HG02642 (cell line): ENCODE data around the gene BPIFB1.

Experiments
- ATAC-seq: cut with Tn5 transposase; IDR thresholded peaks from one replicate; pipeline ENCODE4 v1.9.1; 2021; ENCODE audit warnings: mild to moderate bottlenecking; ENCODE audit not compliant: unreplicated experiment, poor library complexity

BPIFB1 gene

DNA sequence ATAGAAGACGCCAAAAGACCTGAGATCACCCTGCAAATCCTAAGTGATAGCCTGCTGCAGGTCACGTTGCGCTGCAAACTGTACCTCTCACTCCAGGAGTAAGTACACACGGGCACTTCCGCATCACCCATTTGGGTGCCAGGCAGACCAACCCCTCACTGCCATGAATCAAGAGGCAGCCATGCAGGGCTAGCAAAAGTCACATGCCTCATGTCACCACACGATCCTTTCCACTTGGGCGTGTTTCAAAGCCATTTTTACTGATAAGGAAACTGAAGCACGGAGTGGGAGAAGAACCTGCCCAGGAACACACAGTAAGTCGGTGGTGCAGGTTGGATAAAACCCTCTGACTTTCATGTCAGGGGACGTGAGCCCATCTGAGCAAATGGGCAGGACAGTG is 37.0 kb downstream of the BPIFB1 start:
- no peak for ATAC-seq

DNA sequence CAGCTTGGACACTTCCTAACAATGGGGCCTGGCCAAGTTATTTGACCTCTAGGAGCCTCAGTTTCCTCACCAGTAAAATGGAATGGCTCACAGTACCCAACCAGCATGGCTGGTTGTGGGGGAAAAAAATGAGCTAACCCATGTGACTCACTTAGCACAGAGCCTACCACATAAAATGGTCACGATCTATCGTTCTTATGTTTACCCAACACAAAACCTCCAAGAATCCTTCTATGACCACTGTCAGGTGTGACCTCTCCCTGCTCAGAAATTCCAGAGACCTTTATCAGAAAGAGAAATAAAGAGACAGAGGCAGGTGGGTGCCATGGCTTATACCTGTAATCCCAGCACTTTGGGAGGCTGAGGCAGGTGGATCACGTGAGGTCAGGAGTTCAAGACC is 39.4 kb downstream of the BPIFB1 start:
- no peak for ATAC-seq

DNA sequence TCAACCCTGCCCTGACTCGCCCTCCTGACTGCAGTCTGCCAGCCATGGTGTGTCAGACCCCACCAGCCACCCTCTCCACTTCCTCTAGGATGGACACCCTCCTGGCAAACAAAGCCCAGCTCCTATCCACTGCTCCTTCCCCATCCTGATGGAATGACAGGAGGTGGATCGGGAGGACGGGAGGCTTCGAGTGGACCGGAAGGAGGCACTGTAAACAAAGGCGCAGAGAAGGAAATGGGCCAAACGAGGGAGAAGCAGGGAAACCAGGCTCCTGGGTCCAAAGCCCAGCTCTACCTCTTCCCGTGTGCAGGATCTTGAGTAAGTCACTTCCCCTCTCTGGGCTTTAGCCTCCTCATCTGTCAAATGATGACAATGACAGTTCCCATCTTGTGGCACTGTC is 40.2 kb downstream of the BPIFB1 start:
- no peak for ATAC-seq

DNA sequence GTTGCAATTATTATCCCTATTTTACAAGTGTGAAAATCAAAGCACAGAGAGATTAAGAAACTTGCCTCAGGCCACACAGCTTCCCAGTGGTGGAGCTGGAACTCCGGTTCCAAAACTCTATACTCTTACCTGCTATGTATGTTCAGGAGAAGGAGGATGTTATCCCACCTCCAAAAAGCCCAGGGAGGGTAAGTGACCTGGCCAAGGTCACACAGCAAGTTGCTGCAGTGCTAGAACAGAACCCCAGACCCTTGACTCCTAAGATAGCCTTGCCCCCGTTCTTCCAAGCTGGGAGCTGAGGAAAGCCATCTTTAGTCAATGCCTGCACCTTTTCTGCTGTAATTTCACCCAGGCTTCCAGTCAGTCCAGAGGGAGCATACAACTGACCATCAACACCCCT is 42.3 kb downstream of the BPIFB1 start:
- no peak for ATAC-seq

DNA sequence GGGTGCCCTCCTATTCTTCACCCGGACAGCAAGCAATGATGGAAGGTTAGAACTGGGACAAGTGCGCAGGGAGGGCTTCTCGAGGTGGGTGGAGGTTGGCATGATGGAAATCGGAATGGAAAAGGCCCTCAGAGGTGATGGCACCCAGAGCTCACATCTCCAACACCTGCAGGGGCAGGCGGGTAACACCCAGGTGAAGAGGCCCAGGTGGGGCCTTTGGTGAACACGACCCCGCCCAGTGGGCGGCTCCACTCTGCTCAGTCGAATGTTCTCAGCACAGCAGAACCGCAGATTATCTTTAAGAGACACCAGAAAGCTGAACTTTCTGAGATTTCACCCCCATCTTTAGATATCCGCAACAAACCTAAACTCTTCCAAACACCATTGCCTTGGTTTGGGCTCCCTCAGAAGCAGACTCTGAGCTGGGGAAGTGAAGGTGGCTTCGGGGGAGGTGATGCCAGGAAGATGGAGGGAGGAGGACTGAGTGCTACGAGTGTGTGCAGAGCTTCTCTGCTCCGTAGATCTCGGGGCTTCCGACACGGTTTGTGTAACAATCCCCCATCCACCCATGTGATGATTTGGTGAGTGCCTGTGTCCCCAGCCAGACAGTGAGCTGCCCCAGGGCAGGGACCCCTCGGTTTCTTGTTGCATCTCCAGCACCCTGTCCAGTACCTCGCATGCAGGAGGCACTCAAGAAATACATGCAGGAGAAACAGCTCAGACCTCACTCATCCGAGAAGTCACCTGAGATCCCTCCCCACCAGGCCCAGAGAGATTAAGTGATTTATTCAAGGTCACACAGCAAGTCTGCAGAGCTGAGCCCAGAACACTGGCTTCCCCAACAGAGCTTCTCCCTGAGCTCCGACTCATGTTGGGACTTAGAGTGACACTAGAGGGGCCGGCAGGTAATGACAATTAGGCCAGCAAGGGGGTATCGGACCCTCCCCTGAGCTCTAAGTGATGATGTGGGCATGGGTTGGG is 45.4 kb downstream of the BPIFB1 start:
- no peak for ATAC-seq

DNA sequence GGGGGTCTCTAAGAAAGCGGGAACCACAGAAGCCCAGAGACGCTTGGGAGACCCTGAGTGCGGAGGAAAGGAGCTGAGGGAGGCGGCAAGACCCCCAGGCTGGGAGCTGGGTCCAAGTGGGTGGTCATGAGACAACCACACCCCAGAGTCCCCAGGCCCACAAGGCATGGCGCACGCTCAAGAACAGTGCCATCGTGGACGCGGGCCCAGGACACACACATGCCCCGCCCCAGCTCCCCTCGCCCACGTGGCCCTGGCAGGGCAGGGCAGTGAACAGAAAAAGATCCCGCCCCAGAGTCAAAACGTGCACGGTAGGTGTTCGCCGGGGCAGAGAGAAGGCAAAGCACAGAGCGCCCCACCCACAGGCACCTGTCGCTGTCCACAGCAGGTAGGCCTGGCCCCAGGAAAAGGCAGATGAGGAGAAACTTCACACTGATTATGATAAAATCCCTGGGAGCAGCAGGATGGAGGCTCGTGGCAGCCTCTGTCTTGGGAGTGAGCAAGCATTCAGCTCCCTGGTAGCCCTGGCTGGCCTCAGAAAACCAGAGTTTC is 50.0 kb downstream of the BPIFB1 start:
- no peak for ATAC-seq

DNA sequence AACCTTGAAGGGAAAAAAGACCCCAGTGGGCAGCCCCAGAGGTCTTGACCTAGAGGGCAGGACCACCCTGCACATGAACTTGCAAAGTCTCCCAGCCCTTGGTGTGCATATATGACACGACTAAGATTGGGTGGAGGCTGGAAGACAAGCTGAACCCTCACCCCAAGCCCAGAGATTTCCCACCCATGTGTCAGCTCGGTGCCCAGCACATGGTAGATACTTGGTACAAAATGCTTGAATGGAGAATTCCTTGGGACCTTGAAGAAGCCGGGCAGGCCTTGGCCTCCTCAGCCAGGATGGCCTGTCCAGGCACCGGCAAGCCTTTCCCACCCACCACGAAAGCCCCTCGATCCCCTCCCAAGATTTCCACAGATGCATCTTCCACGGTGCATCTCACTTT is 50.6 kb downstream of the BPIFB1 start:
- ATAC-seq: no peak

DNA sequence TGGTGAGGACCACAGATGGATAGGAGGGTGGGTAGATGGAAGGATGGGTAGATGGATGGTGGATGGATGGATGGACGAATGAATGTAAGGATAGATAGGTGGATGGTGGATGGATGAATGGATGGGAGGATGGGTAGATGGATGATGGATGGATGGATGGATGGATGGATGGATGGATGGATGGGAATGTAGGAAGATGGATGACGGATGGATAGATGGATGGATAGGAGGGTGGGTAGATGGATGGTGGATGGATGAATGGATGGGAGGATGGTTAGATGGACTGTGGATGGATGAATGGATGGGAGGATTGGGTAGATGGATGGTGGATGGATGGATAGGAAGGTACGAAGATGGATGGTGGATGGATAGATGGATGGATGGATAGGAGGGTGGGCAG is 51.1 kb downstream of the BPIFB1 start:
- no peak for ATAC-seq

DNA sequence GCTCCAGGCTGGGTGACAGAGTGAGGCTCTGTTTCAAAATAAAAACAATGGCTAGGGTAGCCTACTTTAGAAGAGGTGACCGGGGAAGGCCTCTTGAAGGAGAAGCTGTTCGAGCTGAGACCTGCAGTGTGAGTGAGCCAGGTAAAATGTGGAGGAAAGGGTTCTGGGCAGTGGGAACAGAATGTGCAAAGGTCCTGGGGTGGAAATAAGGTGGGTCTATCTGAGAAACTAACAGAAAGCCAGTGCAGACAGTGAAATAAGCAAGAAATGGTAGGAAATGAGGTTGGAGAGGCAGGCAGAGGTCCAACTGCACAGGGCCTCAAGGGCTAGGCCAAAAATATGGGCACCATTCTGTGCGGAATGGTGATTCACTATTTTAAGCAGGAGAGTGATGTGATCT is 53.4 kb downstream of the BPIFB1 start:
- no peak for ATAC-seq

DNA sequence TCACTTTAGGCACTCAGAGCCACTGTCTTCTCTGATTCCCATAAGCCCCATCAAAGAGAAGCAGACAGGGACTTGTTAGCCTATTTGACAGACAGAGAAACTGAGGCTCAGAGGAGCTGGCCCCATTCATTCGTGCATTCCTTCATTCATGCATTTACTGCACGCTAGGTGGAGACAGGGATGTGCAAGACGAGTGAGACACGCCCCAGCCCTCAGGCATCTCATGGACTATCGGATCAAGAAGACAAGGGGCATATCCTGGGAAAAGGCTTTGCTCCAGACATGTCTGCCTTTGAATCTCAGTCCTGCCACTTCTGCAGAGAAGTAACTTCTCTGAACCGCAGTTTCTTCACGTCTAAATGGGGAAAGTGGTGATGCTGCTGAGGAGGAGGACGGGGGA is 54.1 kb downstream of the BPIFB1 start:
- no peak for ATAC-seq

DNA sequence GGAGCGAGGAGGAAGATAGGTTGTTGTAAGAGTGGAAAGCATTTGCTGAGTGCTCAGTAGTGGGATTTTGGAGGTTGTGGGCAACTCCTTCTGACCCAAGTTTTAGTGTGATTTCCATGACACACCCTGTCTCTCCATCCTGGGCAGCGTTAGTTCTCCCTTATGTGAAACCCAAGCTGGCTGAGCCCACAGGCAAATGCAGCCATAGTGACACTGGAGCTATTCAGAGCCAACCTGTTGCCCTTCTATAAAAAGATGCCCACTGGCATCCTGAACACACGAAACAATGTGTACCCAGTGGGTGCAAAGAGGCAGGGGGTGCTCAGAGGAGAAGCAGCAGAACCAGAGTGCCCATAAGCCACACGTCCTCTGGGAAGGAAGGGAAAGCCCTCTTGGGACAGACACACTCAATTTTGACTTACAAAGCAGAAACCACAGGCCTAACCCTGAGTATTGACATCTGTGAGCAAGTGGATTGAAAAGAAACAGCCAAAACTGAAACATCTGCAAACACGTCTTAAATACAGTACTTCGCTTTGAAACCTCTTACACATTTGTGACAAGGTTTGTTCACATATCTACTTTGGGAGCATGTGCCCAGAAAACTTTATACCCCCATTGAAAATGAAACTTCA is 54.6 kb downstream of the BPIFB1 start:
- no peak for ATAC-seq

DNA sequence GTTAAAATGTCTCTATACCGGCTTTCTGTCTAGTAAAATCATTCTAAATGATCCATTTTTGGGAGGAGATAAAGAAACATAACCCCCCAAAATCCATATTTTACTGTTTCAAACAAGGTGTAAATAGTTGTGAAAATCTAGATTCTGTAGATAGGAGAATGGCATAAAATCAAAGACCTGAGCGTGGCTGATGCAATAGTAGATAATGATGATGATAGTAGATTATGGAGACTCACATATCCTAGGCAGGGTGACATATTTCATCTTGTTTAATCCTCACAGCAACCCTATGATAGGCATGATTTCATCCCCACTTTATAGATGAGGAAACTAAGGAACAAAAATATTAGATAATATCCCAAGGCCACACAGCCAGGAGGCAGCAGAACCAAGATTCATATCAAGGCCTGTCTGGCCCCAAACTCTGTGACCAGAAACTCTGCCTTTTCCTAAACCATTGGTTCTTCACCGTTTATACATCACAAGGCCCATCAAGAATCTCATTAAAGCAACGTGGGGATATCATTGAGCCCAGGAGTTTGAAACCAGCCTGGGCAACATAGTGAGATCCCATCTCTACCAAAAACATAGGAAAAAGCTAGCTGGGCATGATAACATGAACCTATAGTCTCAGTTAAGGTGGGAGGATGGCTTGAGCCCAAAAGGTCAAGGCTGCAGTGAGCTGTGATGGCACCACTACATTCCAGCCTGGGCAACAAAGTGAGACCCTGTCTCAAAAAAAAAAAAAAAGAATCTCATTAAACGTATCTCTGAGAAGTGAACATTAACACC is 55.6 kb downstream of the BPIFB1 start:
- ATAC-seq: no peak

DNA sequence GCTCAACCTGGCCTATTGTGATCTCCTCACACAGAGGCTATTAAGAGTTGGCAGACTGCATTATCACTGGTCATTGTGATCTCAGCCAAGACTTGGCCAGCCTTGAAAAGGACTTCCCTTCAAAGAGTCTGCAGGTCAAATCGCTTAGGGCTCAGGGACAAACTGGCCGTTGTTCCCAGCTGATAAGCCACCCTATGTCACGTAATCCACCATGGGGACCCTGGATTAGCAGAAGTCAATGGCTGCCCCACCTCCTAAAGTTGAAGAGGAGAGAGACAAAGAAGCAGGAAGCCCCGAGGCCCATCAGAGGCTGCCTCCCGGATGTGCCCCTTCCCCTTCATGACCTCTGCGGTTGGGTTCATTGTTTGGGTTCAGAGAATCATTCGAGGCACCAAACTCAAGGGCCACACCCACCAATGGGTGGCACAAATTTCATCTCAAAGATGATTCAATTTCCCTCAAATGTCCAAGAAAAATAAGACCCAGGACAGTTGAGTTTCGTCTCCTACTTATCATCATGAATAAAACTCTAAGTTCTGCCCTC is 56.6 kb downstream of the BPIFB1 start:
- no peak for ATAC-seq

DNA sequence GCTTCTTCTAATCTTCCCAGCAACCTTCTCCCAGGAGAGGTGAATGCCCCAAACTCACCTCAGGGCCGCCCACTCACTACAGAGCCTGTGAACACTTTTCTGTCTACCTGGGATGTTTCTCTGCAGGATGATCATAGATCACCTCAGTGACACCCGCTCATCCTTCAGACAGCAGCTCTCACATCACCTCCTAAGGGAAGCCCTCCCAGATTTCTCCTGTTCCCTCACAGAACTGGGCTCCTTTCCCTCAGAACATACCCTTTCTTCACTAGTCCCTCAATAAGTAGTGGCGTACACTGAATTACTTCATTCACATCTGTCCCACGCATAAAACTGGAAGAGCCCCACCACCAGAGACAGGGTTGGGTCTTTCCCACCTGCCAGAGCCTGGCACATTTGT is 60.5 kb downstream of the BPIFB1 start:
- no peak for ATAC-seq

DNA sequence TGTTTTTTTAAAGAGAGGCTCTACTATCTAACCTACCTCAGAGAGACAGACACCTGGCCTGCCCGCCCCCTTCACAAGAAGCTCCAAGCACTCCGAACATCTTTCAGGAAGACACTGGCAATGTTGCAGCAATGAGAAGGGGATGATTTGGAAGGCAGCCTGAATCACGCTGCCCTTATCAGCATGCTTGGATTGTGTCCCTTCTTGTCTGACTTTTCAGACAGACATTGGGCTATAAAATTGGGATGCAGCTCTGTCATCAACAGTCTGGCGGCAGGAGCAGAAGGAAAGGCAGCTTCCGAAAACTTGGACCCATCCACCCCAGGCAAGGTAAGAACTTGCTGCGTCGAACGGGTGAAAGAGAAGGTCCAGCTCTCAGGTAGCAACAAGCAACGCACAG is 62.3 kb downstream of the BPIFB1 start:
- ATAC-seq: no peak

DNA sequence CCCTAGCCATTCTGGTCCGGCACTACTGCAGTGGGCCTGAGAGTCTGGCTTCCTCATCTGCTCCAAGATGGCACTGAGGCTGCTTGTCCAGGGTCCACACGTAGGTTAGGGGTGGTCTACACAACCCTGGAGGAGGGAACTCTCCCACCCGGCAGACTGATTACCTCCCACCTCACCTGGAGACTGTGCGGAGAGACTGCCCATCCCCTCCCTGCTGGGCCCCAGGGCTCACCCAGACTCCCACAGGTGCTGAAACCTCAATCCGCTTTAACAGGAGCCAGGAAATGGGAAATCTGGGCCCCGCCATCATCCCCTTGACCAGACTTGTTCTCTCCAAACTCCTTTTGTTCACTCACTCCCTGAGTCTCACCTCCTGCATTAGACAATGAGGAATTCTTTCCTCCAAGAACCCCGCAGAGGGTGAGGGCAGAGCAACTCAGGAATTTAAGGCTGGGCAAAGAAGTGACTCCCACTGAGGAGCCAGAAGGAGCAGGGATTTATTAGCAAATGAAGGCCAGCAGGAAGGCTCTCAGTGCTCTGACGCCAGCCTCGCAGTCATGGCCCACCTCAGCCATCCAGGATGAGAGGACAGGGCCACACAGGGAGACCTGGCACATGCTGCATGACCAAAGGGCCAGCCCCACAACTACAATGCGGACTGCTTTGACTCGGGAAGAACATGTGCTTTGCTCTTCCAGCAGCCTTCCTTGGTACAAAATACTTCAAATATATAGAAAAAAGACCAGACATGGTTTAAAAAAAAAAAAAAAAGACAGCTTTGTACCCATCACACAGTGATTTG is 65.3 kb downstream of the BPIFB1 start:
- ATAC-seq: no peak

DNA sequence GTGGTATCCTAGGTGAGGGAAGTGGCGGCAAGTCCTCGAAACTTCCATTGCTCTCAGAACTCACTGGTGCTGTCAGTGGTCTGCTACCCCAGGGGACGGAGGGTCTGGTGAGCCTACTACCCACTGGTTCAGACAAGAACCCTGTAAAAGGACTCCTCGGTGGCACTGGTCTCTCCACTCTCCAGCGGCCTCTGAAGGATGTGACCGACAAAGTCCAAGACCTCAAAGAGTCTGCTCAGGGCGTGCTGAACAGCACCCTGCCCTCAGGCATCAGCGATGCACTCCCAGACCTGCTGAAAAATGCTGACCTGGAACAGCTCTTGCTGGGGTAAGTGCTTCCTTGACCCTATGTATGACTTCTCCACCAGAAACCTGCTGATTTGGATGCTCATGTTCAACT is 66.5 kb downstream of the BPIFB1 start:
- ATAC-seq: no peak

DNA sequence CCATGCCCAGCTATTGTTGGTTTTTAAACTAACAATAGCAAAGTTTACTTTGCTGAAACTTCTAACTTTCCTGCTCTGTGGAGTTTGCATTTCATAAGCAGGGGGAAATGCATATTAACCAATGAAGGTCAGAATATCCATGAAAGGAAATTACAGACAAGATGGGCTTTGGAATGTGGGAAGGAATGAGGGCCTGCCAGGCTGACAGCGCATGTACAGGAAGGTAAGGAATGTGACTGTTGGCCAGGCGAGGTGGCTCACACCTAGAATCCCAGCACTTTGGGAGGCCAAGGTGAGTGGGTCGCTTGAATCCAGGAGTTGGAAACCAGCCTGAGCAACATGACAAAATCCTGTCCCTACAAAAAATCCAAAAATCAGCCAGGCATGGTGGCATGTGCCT is 68.7 kb downstream of the BPIFB1 start:
- ATAC-seq: no peak

DNA sequence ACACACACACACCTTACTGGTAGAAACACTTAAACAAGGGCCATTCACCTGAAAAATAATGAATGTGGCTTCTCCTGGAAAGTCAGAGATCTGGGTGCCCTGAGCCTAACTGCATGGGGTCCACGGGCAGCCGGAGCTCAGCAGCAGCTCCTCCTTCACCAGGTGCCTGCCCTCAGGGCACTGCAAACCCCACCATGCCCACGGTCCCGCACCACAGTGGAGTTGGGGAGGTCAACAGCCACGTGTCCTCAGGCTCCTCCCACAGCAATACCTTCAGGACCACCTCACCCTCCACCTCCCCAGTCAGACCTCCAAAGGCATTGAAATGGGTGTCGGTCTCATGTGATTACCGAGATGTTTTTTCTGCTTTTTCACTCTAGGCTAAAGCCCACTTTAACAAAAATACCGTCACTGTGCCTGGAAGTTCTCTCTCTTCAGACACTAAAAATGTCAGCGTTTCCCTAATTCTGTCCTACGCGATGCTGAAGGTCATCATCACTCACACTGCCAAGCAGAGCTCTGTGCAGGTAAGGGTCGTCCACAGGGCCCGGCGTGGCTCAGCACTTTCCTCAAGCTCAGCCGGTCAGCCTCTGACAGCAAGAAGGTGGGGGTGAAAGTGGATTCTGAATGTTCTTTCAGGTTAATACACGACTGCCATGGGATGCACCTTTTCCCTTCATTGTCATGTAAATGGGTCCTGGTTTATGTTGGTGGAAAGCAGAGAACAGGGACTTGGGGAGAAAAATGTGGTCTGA is 69.4 kb downstream of the BPIFB1 start:
- ATAC-seq: no peak
